H1 (cell line): ENCODE results near the gene POLN. TPM values are rescaled to one million over a fixed set of nuclear protein-coding genes. Genes with fewer than 3 reads are reported as not detected.

Source experiments
- CHD1 ChIP-seq: IDR thresholded peaks from 2 replicates; pipeline ENCODE4 v1.6.1; 2012; ENCODE audit warnings: low read depth, low read length, improper control_type of control experiment
- HDAC2 ChIP-seq, 2 experiments: fragments of 300-600 bp in 1 of 2; sonication (generic) in 1 of 2; IDR thresholded peaks; 2 replicates each; pipeline ENCODE4 v1.6.1; 2011 to 2012; ENCODE audit warnings: low read depth in 2 of 2, low read length in 2 of 2, mild to moderate bottlenecking in 2 of 2, moderate library complexity in 2 of 2, borderline replicate concordance in 1 of 2, inconsistent platforms in 1 of 2
- NANOG ChIP-seq: IDR thresholded peaks from 2 replicates; pipeline ENCODE4 v1.6.1; 2011; ENCODE audit warnings: low read length, low read depth, mild to moderate bottlenecking, inconsistent platforms; ENCODE audit not compliant: insufficient read depth, poor library complexity, severe bottlenecking
- PHF8 ChIP-seq: fragments of 200-600 bp; sonication (generic); conservative IDR thresholded peaks from 2 replicates; pipeline ENCODE4 v1.7.1; 2012; ENCODE audit warnings: low read depth, mild to moderate bottlenecking, inconsistent platforms, low read length, moderate library complexity
- SUZ12 ChIP-seq: fragments of 200-600 bp; sonication (generic); IDR thresholded peaks from 2 replicates; pipeline ENCODE4 v1.6.1; 2012; ENCODE audit warnings: mild to moderate bottlenecking, inconsistent platforms, low read length, moderate library complexity, mixed read lengths
- polyA plus RNA-seq, 7 experiments: library from polyadenylated mRNA; depleted of rRNA in 3 of 7; stranded (reverse) in 5 of 7; unstranded in 2 of 7; fragments of >200 nt in 5 of 7; fragments of 200-250 nt in 2 of 7; gene quantifications; 1 replicate in 5 of 7; 2 replicates in 1 of 7; 4 replicates in 1 of 7; pipeline versions ENCODE4 v1.2.1 to v1.2.3, GENCODE V29; 2011 to 2013; ENCODE audit warnings: missing spikeins in 2 of 7, mixed read lengths in 2 of 7
- total RNA-seq: library from RNA; stranded (reverse); fragmentation: NEBNext Ultra II Directional; extraction: Animal tissue kit (Norgen Biotek cat#: 25700); gene quantifications from 2 replicates; pipeline ENCODE4 v1.2.1, GENCODE V29; 2021

Gene POLN
- total and polyA plus RNA-seq, 2 of the 8 experiments (the other 6 are each of a cell fraction or from before 2014, with no cell fraction given), result 0.98 to 1.5 TPM

DNA sequence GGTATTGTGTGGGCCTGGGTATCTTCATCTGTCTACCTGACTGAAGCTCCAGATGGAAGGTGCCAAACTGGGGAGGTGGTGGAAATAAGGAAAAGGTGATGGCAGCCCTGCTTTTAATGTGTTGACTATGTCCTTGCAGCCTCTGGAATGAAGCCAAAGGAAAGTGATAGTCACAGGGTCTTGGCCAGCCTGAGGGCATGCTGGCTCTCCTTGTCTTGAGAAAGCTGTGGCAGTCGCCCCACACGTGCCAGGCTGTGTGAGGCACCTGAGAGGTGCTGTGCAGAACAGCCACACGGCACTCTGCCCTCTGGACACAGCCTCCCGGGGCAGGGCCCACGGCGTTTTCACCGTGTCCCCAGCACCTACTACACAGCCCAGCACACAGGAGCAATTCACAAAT lies 105.2 kb downstream of the POLN start (continued):
- no peak for TF ChIP-seq HDAC2 (IDR thresholded peaks at IDR 0.05; ENCODE audit: borderline replicate concordance in 1 of 2, low read depth in 2 of 2, low read length in 2 of 2)
- TF ChIP-seq CHD1, result no peak
- no peak for TF ChIP-seq PHF8
- TF ChIP-seq SUZ12, result no peak
- TF ChIP-seq NANOG, result no peak
- TF ChIP-seq, all 59 proteins: peak for 0
